ENCODE measurements around the gene CYP26C1.
"Not testable (repeated sequence)": the region's sequence is repeated elsewhere in the genome, so short reads cannot be mapped to it uniquely, and the experiment has no call there.

The CYP26C1 gene

DNA sequence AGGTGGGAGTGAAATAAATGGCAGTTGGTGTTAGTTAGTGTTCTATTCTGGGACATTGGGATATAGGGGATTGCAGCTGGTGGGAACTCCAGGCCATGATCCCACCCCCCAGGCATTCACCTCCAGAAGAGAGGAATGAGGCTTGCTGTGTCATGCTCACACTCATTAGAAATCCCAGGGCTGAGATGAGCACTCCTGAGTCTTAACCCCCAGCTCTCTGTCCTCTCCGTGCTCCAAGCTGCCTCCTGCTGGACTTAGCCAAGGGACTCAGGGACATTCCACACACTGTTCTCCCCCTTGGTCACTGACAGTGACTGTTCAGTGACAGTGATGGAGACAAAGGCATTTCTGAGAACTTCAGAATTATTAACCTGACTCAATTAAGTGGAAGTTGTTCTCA, 34.6 kb downstream of the CYP26C1 start:
- no peak overlapping the region for H3K27ac ChIP-seq
- TF ChIP-seq, protein P1, sequence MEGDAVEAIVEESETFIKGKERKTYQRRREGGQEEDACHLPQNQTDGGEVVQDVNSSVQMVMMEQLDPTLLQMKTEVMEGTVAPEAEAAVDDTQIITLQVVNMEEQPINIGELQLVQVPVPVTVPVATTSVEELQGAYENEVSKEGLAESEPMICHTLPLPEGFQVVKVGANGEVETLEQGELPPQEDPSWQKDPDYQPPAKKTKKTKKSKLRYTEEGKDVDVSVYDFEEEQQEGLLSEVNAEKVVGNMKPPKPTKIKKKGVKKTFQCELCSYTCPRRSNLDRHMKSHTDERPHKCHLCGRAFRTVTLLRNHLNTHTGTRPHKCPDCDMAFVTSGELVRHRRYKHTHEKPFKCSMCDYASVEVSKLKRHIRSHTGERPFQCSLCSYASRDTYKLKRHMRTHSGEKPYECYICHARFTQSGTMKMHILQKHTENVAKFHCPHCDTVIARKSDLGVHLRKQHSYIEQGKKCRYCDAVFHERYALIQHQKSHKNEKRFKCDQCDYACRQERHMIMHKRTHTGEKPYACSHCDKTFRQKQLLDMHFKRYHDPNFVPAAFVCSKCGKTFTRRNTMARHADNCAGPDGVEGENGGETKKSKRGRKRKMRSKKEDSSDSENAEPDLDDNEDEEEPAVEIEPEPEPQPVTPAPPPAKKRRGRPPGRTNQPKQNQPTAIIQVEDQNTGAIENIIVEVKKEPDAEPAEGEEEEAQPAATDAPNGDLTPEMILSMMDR (conservative IDR thresholded peaks at IDR 0.05): no peak
- no peak for TF ChIP-seq ZFX (IDR thresholded peaks at IDR 0.05)

DNA sequence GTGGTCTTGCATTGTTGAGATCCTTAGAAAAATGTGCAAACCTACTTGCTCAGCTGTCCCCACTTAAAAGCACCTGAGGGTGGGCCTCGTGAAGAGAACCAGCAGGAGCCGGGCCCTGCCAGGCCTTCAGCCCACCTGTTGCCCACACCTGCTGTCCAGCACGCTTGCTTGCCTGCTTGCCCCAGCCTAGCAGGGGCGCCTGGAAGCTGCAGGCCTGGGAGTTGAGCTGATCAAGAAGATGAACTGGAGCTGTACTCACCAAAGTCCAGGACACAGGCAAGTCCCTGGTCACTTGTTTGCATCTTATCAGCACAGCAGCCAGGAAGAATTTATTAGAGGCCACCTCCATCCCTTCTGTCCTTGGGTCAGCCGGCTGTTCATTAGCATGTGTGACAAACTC, 36.3 kb downstream of the CYP26C1 start:
- H3K27ac ChIP-seq: no peak overlapping the region
- TF ChIP-seq, protein P1 (conservative IDR thresholded peaks at IDR 0.05): no peak
- TF ChIP-seq ZFX (IDR thresholded peaks at IDR 0.05): no peak

DNA sequence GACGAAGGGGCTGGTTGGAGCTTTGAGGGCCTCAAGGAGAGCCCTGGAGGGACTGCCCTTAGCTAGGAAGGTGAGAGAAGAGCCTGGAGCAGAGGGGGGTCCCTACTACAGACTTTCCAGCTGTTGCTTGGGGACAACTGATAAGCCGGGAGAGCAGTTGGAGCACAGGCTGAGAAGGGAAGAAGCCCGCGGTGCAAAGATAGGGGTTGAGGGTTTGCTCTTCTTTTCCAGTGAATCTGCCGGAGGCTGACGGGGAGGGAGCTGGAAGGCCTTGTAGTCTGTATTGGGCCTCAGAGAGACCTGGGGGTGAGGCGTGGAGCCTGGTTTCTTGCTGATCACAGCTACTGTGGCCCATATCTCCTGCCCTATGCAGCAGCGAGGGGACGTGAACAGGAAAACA, 36.8 kb downstream of the CYP26C1 start:
- no peak overlapping the region for H3K27ac ChIP-seq
- TF ChIP-seq ZFX (IDR thresholded peaks at IDR 0.05): no peak
- TF ChIP-seq, protein P1 (conservative IDR thresholded peaks at IDR 0.05): no peak

- TF ChIP-seq ZFX (IDR thresholded peaks at IDR 0.05): no peak
- TF ChIP-seq, protein P1 (conservative IDR thresholded peaks at IDR 0.05): no peak
- no peak overlapping the region for H3K27ac ChIP-seq
These were observed 38.2 kb downstream of the CYP26C1 start for GRCh38 chr10:93098816-93099215.

GRCh38 chr10:93099670-93100069, 39.1 kb downstream of the CYP26C1 start:
- no peak overlapping the region for H3K27ac ChIP-seq
- TF ChIP-seq, protein P1 (conservative IDR thresholded peaks at IDR 0.05): no peak
- TF ChIP-seq ZFX (IDR thresholded peaks at IDR 0.05): no peak

GRCh38 chr10:93101148-93101547, 40.5 kb downstream of the CYP26C1 start:
- not testable (repeated sequence) for H3K27ac ChIP-seq

DNA sequence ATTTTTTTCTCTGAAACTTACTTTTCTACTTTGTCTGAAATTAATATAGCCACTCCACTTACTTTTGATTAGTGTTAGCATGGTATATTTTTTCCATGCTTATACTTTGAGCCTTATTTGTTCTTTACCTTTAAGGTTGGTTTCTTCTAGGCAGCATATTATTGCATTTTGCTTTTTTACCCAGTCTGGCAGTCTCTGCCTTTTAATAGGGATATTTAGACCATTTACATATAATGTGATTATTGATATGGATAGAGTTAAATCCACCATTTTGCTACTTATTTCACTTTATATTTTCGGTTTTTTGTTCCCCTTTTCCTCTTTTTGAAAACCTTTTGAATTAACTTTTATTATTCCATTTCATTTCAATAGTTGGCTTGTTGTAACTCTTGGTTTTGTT, 43.4 kb downstream of the CYP26C1 start:
- no peak for TF ChIP-seq ZFX (IDR thresholded peaks at IDR 0.05)
- TF ChIP-seq, protein P1 (conservative IDR thresholded peaks at IDR 0.05): no peak
- H3K27ac ChIP-seq: no peak overlapping the region

DNA sequence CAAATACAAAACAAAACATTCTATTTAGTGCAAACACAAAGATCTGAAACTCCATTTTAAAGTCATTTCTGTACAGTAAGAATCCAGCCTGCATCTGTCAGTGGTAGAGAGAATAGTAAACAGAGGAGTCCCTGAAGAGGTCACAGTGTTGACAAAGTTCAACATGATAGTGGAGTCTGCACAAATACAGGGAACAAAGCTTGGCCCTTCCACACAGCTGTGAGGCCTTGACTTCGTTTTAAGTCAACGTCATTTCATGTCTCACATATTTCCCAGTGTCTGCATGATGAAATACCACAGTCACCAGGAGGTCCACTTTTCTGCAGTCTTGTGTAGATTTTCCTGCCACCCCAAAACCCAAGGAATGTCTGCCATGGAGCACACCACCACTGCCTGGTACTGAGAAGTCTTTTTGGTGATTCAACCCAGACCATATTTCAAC, 46.1 kb downstream of the CYP26C1 start:
- TF ChIP-seq, protein P1 (conservative IDR thresholded peaks at IDR 0.05): no peak
- no peak for TF ChIP-seq ZFX (IDR thresholded peaks at IDR 0.05)
- H3K27ac ChIP-seq: no peak overlapping the region

All from C4-2B (cell line).